Left ventricle myocardium inferior (tissue), 1 donor: ENCODE data around the gene COPZ1. TPM values are rescaled to one million over a fixed set of nuclear protein-coding genes. Genes with fewer than 3 reads are reported as not detected.
"Not testable (repeated sequence)": the region's sequence is repeated elsewhere in the genome, so short reads cannot be mapped to it uniquely, and the experiment has no call there.

Source experiments
- DNase-seq: peaks from one replicate; pipeline ENCODE4 v3.0.0-alpha.2; 2020
- H3K27ac ChIP-seq: fragments of 200-600 bp; replicated peaks from 2 replicates; pipeline ENCODE4 v1.8.0; 2021
- H3K27me3 ChIP-seq: fragments of 200-600 bp; 2 replicates; pipeline ENCODE4 v1.8.0; 2021; ENCODE audit warnings: low read depth
- H3K36me3 ChIP-seq: fragments of 200-600 bp; 2 replicates; pipeline ENCODE4 v1.8.0; 2021
- H3K4me1 ChIP-seq: fragments of 200-600 bp; 2 replicates; pipeline ENCODE4 v1.8.0; 2021
- H3K4me3 ChIP-seq: fragments of 200-600 bp; 2 replicates; pipeline ENCODE4 v1.8.0; 2021; ENCODE audit warnings: mild to moderate bottlenecking, moderate library complexity
- H3K9me3 ChIP-seq: fragments of 200-600 bp; replicated peaks from 2 replicates; pipeline ENCODE4 v1.8.0; 2021
- intact Hi-C: fragments of 100-400 bp; cut with micrococcal nuclease; formaldehyde crosslinking; loops from one replicate; pipeline ENCODE4 v1.11.0; 2022
- total RNA-seq: library from RNA; stranded (reverse); fragmentation: NEBNext Ultra II Directional; extraction: Animal tissue kit (Norgen Biotek cat#: 25700); gene quantifications from one replicate; pipeline ENCODE4 v1.2.1, GENCODE V29; 2021
- TF ChIP-seq, protein P1 (sequence below): fragments of 200-600 bp; IDR thresholded peaks from 2 replicates; pipeline ENCODE4 v1.8.0; 2021; ENCODE audit warnings: antibody characterized with exemption, mild to moderate bottlenecking, borderline replicate concordance
- donor health status: DM: no; HTN: yes; CAD: no; lungs with severe emphysema.

Gene COPZ1
- total RNA-seq, 1 donor from 2014 or later, result 110 TPM

DNA sequence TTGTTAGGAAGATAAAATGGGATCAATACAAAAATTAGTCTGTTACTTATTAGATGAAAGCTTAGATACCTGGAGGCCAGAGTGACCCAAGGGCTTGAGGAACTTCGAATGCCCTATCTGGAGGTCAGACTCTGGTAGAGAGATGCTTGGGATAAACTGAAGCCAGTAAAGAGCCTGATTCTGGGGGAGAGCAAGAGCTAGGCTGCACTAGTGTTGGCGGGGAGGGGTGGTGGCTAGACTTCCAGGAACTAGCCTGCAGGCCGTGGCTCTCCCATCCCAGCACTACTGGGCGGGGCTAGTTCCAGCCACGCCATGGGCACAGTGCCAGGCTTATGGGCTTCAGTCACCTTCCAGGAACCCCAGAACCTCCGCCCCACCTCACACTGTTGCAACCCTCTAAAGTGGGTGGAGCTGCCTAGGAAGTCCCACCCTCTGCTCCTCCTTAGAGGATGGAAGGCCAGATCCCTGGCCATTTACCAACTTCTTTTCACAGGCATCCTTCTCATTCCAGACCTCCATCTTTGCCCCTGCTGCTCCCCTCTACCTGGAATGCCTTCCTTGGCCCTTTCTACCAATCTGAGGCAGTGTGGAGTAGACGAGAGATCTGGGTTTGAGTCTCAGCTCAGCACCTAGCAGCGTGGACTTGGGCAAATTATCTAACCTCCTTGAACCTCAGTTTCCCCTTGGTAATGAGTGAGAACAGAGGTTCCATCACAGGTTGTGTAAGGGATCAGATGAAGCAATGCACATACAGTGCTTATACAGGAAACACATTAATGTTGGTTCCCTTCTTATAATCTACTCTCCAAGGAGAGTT, 17.8 kb upstream of the COPZ1 start:
- Histone ChIP-seq H3K27me3 (peaks cover 12% of the 10 kb centered on the region), H3K27ac (no peak overlapping the region), H3K4me1 (peaks cover 9% of the 10 kb centered on the region), H3K36me3 (no peaks in the 10 kb centered on the region), H3K4me3 (no peak overlapping the region), H3K9me3 (no peaks in the 10 kb centered on the region)
- TF ChIP-seq, protein P1, sequence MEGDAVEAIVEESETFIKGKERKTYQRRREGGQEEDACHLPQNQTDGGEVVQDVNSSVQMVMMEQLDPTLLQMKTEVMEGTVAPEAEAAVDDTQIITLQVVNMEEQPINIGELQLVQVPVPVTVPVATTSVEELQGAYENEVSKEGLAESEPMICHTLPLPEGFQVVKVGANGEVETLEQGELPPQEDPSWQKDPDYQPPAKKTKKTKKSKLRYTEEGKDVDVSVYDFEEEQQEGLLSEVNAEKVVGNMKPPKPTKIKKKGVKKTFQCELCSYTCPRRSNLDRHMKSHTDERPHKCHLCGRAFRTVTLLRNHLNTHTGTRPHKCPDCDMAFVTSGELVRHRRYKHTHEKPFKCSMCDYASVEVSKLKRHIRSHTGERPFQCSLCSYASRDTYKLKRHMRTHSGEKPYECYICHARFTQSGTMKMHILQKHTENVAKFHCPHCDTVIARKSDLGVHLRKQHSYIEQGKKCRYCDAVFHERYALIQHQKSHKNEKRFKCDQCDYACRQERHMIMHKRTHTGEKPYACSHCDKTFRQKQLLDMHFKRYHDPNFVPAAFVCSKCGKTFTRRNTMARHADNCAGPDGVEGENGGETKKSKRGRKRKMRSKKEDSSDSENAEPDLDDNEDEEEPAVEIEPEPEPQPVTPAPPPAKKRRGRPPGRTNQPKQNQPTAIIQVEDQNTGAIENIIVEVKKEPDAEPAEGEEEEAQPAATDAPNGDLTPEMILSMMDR, result no peak
- DNase-seq, result peak; percentile 79
- intact Hi-C loops, result no loop called here

DNA sequence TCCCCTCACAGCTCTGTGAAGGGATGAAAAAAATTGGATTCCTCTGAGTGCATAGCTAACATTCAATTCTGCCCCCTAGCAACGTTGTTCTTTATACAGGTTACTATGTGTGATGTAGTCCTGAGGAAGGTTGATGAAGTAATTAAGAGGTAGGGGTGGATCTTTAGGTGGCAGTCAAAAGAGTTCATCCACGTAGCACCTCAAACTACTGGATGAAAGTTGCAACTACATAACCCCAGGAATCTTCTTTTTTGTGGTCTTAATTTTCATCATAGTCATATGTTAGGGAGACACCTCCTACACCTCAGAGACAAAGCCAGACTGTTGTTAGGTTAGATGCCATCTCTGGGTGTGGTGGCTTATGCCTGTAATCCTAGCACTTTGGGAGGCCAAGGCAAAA, 13.9 kb upstream of the COPZ1 start:
- Histone ChIP-seq H3K4me1 (no peaks in the 10 kb centered on the region), H3K4me3 (no peak overlapping the region), H3K36me3 (no peaks in the 10 kb centered on the region), H3K9me3 (no peaks in the 10 kb centered on the region), H3K27ac (no peak overlapping the region), H3K27me3 (no peaks in the 10 kb centered on the region)
- DNase-seq, result no peak
- TF ChIP-seq, protein P1, result no peak
- intact Hi-C loops, result no loop called here

GRCh38 chr12:54312309-54312708, 12.6 kb upstream of the COPZ1 start:
- H3K4me3 ChIP-seq, result not testable (repeated sequence)

DNA sequence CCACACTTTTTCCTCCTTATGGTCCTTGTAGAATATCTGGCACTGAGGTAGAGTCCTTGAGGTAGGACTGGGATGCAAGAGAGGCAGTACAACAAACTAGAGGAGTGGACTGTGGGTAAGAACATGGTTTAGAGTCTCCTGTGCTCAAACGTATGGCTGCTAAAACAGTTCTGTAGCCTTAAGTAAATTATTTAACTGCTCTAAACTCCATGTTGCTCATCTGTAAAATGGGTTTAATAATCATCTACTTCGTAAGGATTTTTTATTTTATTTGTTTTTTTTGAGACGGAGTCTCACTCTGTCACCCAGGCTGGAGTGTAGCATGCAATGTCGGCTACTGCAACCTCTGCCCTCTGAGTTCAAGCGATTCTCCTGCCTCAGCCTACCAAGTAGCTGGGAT, 3.6 kb upstream of the COPZ1 start:
- H3K27me3 ChIP-seq, result no peaks in the 10 kb centered on the region

More at GRCh38 chr12:54312309-54312708, 12.6 kb upstream of the COPZ1 start:
- H3K27ac ChIP-seq, DNase-seq, intact Hi-C loops, H3K27me3 ChIP-seq, H3K4me1 ChIP-seq, H3K36me3 ChIP-seq, H3K9me3 ChIP-seq: not testable (repeated sequence)

GRCh38 chr12:54325442-54326109, 645 bp downstream of the COPZ1 start:
- DNase-seq, intact Hi-C loops, H3K36me3 ChIP-seq, H3K27me3 ChIP-seq, H3K9me3 ChIP-seq: not testable (repeated sequence)
- peak overlapping the region; percentile 93 for H3K27ac ChIP-seq
- H3K4me1 ChIP-seq, result peaks cover 56% of the 10 kb centered on the region
- H3K4me3 ChIP-seq, result peak overlapping the region; percentile 98

More for the DNA sequence above, 3.6 kb upstream of the COPZ1 start:
- intact Hi-C loops, result no loop called here
- Histone ChIP-seq H3K4me3 (no peak overlapping the region), H3K4me1 (peaks cover 17% of the 10 kb centered on the region), H3K27ac (no peak overlapping the region), H3K9me3 (no peaks in the 10 kb centered on the region), H3K36me3 (no peaks in the 10 kb centered on the region)
- TF ChIP-seq, protein P1, result no peak
- no peak for DNase-seq

DNA sequence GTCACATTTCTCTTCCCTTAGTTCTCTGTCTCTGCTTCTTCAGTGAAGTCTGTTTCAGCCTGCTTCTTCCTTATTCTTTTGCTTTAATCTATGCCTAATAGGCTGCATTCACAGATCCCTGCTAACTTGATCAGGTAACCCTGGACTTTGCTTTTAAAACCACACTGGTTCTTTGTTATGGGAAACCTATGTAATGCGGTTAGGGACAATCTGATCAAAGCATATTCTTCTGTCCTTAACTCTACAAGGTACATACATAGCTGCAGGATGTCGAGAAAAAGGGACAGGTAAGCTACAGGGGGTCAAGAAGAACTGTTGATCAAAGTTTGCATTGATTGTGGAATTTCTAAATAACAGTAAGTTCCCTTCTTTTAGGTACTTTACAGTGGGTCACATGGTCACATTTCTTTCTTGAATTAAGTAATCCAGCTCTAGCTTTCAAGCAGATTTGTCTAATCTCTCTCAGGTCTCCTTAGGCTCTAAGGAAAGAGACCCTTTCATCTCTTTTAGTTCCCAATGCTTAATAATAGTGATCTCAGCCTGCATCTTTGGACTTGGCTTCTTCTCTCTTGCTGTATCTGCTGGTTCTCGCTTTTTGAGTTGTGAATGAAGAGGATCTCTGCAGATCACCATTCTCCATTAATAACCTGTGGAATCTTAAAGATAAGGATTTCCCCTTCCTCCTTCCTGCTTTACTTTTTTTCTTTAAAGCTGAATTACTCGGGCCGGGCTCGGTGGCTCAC, 3.8 kb downstream of the COPZ1 start:
- Histone ChIP-seq H3K4me1 (peaks cover 77% of the 10 kb centered on the region), H3K27me3 (no peaks in the 10 kb centered on the region), H3K27ac (no peak overlapping the region), H3K9me3 (no peaks in the 10 kb centered on the region), H3K36me3 (no peaks in the 10 kb centered on the region), H3K4me3 (no peak overlapping the region)
- intact Hi-C loops, result no loop called here
- no peak for DNase-seq
- TF ChIP-seq, protein P1, result no peak
